Osteocyte (in vitro differentiated cells): Measurements from ENCODE around the gene CFAP46. TPM values are rescaled to one million over a fixed set of nuclear protein-coding genes. Genes with fewer than 3 reads are reported as not detected.

ENCODE experiments used
- DNase-seq: peaks from one replicate; pipeline ENCODE4 v3.0.0; 2021; ENCODE audit warnings: mixed read lengths; ENCODE audit not compliant: unreplicated experiment; ENCODE audit errors: extremely low spot score
- H3K27ac Mint-ChIP-seq: one replicate; pipeline ENCODE4 v1.8.0; 2021; ENCODE audit warnings: mild to moderate bottlenecking, mixed read lengths; ENCODE audit not compliant: unreplicated experiment
- H3K27me3 Mint-ChIP-seq: one replicate; pipeline ENCODE4 v1.8.0; 2021; ENCODE audit warnings: mixed read lengths; ENCODE audit not compliant: unreplicated experiment
- H3K36me3 Mint-ChIP-seq: one replicate; pipeline ENCODE4 v1.8.0; 2021; ENCODE audit warnings: mixed read lengths; ENCODE audit not compliant: unreplicated experiment
- H3K4me1 Mint-ChIP-seq: one replicate; pipeline ENCODE4 v1.8.0; 2021; ENCODE audit warnings: mixed read lengths; ENCODE audit not compliant: unreplicated experiment
- H3K4me3 Mint-ChIP-seq: one replicate; pipeline ENCODE4 v1.8.0; 2021; ENCODE audit warnings: mild to moderate bottlenecking, moderate library complexity, mixed read lengths; ENCODE audit not compliant: unreplicated experiment
- H3K9me3 Mint-ChIP-seq: one replicate; pipeline ENCODE4 v1.8.0; 2021; ENCODE audit warnings: mixed read lengths; ENCODE audit not compliant: unreplicated experiment
- CTCF ChIP-seq: fragments of 200-600 bp; sonication (generic); IDR thresholded peaks from 2 replicates; pipeline ENCODE4 v1.5.0; 2021; ENCODE audit warnings: antibody characterized with exemption, mild to moderate bottlenecking, moderate library complexity
- total RNA-seq: library from RNA; stranded (reverse); gene quantifications from 2 replicates; pipeline ENCODE4 v1.2.1, GENCODE V29; 2021

The CFAP46 gene
- total RNA-seq, 1 donor from 2014 or later, result 0.56 TPM

- Mint-ChIP-seq H3K4me1 (peaks cover 2% of the 10 kb centered on the region), H3K9me3 (no peaks in the 10 kb centered on the region), H3K4me3 (no peak overlapping the region), H3K27ac (no peak overlapping the region), H3K36me3 (no peaks in the 10 kb centered on the region), H3K27me3 (peaks cover 33% of the 10 kb centered on the region)
- DNase-seq, result no peak
- no peak for TF ChIP-seq CTCF
Observed at GRCh38 chr10:132945894-132946255, 3.5 kb upstream of the CFAP46 start.

GRCh38 chr10:132945125-132945893 is 2.9 kb upstream of the CFAP46 start:
- H3K27ac Mint-ChIP-seq, result no peak overlapping the region
- peaks cover 28% of the 10 kb centered on the region for H3K27me3 Mint-ChIP-seq
- no peaks in the 10 kb centered on the region for H3K9me3 Mint-ChIP-seq
- TF ChIP-seq CTCF, result no peak
- no peak for DNase-seq
- peaks cover 2% of the 10 kb centered on the region for H3K4me1 Mint-ChIP-seq
- no peaks in the 10 kb centered on the region for H3K36me3 Mint-ChIP-seq
- no peak overlapping the region for H3K4me3 Mint-ChIP-seq

- Mint-ChIP-seq H3K9me3 (no peaks in the 10 kb centered on the region), H3K27ac (no peak overlapping the region), H3K4me1 (peaks cover 2% of the 10 kb centered on the region), H3K36me3 (no peaks in the 10 kb centered on the region), H3K27me3 (peaks cover 21% of the 10 kb centered on the region), H3K4me3 (no peak overlapping the region)
- no peak for TF ChIP-seq CTCF
- DNase-seq, result no peak
Observed at GRCh38 chr10:132944510-132944909, 2.1 kb upstream of the CFAP46 start.

- Mint-ChIP-seq H3K4me3 (no peak overlapping the region), H3K27ac (no peak overlapping the region), H3K9me3 (no peaks in the 10 kb centered on the region), H3K36me3 (no peaks in the 10 kb centered on the region), H3K27me3 (peaks cover 15% of the 10 kb centered on the region), H3K4me1 (peaks cover 2% of the 10 kb centered on the region)
- no peak for DNase-seq
- TF ChIP-seq CTCF, result no peak
Observed at GRCh38 chr10:132943791-132944404, 1.5 kb upstream of the CFAP46 start.

- DNase-seq, result no peak
- Mint-ChIP-seq H3K27me3 (peaks cover 12% of the 10 kb centered on the region), H3K9me3 (no peaks in the 10 kb centered on the region), H3K4me3 (peak overlapping the region; percentile 47), H3K4me1 (peaks cover 2% of the 10 kb centered on the region), H3K27ac (no peak overlapping the region), H3K36me3 (no peaks in the 10 kb centered on the region)
- TF ChIP-seq CTCF, result no peak
Observed at GRCh38 chr10:132943058-132943790, 854 bp upstream of the CFAP46 start.
